ENCODE measurements around the gene NOS1AP.

GRCh38 chr1:162381383-162381782 is 311.9 kb downstream of the NOS1AP start, which contains the start of gene C1orf226:
- TF ChIP-seq CTCF (conservative IDR thresholded peaks at IDR 0.05; ENCODE audit: low read length) (no peak), EZH2phosphoT487 (IDR thresholded peaks at IDR 0.05; ENCODE audit: borderline replicate concordance) (no peak)
